Lower leg skin (tissue), 3 donors: Measurements from ENCODE around the gene FBXL22.

Source experiments
- CTCF ChIP-seq, 3 donors: fragments of 450-650 bp; IDR thresholded peaks; one replicate each; pipeline ENCODE4 v1.5.1; 2016; ENCODE audit warnings: antibody characterized with exemption in 3 of 3, mild to moderate bottlenecking in 3 of 3, moderate library complexity in 2 of 3
- POLR2A ChIP-seq, 2 donors: fragments of 450-650 bp; IDR thresholded peaks; one replicate each; pipeline ENCODE4 v1.6.1; 2016 to 2017; ENCODE audit warnings: antibody characterized with exemption in 2 of 2, mild to moderate bottlenecking in 1 of 2, moderate library complexity in 1 of 2

DNA sequence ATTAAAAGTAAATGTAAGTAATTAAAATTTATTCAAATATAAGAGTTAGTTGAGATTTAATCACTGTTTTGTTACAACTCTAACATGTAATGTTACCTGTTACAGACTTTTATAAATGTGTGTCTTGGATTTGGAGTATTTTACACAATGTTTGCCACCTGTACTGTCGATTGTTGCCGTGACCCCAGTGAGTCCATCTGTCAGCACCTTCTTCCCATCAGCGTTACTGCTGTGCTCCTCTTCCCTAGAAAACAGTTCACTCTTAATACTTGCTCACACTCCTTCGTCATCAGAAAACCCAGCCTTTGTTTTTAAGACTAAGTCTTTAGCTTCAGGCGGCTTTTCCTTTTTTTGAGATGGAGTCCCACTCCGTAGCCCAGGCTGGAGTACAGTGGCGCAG lies 40.5 kb upstream of the FBXL22 start:
- no peak for TF ChIP-seq CTCF (IDR thresholded peaks at IDR 0.05)
- no peak for TF ChIP-seq POLR2A (IDR thresholded peaks at IDR 0.05)
